H1 (cell line): Measurements from ENCODE around the gene MACROD2. TPM values are rescaled to one million over a fixed set of nuclear protein-coding genes. Genes with fewer than 3 reads are reported as not detected.

Experiments used
- CTCF ChIA-PET: fragments of 300-600 bp; sonication (Branson Sonifier 250); formaldehyde crosslinking; loops from one replicate; lab custom pipeline; 2021; ENCODE audit not compliant: partially characterized antibody; lab: Charles Lee
- POLR2A ChIA-PET: fragments of 300-600 bp; sonication (Branson Sonifier 250); formaldehyde crosslinking; loops from one replicate; lab custom pipeline; 2021; ENCODE audit warnings: inconsistent platforms; ENCODE audit not compliant: partially characterized antibody; lab: Charles Lee
- DNase-seq, 2 experiments: peaks; one replicate each; pipeline versions ENCODE4 v3.0.0 to v3.0.0-alpha.2; 2010 to 2022; ENCODE audit warnings: low spot score in 2 of 2, low read depth in 1 of 2, mixed read lengths in 1 of 2
- FAIRE-seq: peaks from 2 replicates; lab custom pipeline; 2011; peaks lifted over from hg19 to GRCh38; lab: Jason Lieb, UNC
- H2AFZ ChIP-seq: 2 replicates; pipeline ENCODE4 v1.8.1; 2012; ENCODE audit warnings: low read length, inconsistent platforms
- H2AK5ac ChIP-seq: 2 replicates; pipeline ENCODE4 v1.6.1; 2013; ENCODE audit warnings: low read depth, low read length
- H2BK120ac ChIP-seq: replicated peaks from 2 replicates; pipeline ENCODE3; 2013; ENCODE audit warnings: low read depth, low read length, inconsistent platforms
- H2BK12ac ChIP-seq: 2 replicates; pipeline ENCODE4 v1.6.1; 2013; ENCODE audit warnings: low read depth, low read length
- H2BK15ac ChIP-seq: 2 replicates; pipeline ENCODE4 v1.6.1; 2013; ENCODE audit warnings: low read length
- H2BK20ac ChIP-seq: 2 replicates; pipeline ENCODE4 v1.6.1; 2013; ENCODE audit warnings: low read length
- H2BK5ac ChIP-seq: 2 replicates; pipeline ENCODE4 v1.6.1; 2013; ENCODE audit warnings: low read depth, low read length
- H3K14ac ChIP-seq: 2 replicates; pipeline ENCODE4 v1.6.1; 2013; ENCODE audit warnings: inconsistent platforms; ENCODE audit not compliant: insufficient read length
- H3K18ac ChIP-seq: 2 replicates; pipeline ENCODE4 v1.6.1; 2013; ENCODE audit warnings: low read length; ENCODE audit errors: extremely low read depth
- H3K23ac ChIP-seq: 2 replicates; pipeline ENCODE4 v1.6.1; 2013; ENCODE audit warnings: inconsistent platforms; ENCODE audit not compliant: insufficient read length
- H3K23me2 ChIP-seq: 2 replicates; pipeline ENCODE4 v1.6.1; 2013; ENCODE audit warnings: low read depth, low read length
- H3K27ac ChIP-seq: 2 replicates; pipeline ENCODE4 v1.6.1; 2011; ENCODE audit warnings: low read depth, low read length, inconsistent platforms
- H3K27me3 ChIP-seq, 4 experiments: replicated peaks in 1 of 4; 1 replicate in 1 of 4; 2 replicates in 3 of 4; pipeline versions ENCODE4 v1.6.1 to v1.8.1; 2011 to 2013; ENCODE audit warnings: low read length in 3 of 4, mild to moderate bottlenecking in 3 of 4, inconsistent platforms in 2 of 4, mixed read lengths in 2 of 4, moderate library complexity in 1 of 4; ENCODE audit not compliant: control insufficient read depth in 3 of 4, insufficient read depth in 3 of 4; ENCODE audit errors: extremely low read depth in 1 of 4
- H3K36me3 ChIP-seq, 4 experiments: 2 replicates each; pipeline versions ENCODE4 v1.6.1 to v1.8.1; 2011 to 2013; ENCODE audit warnings: mild to moderate bottlenecking in 4 of 4, low read length in 3 of 4, moderate library complexity in 2 of 4, control low read depth in 1 of 4, inconsistent platforms in 1 of 4; ENCODE audit not compliant: insufficient read depth in 4 of 4, control insufficient read depth in 2 of 4
- H3K4ac ChIP-seq: replicated peaks from 2 replicates; pipeline ENCODE3; 2013; ENCODE audit warnings: low read length, low read depth, mixed read lengths, inconsistent platforms; ENCODE audit not compliant: insufficient read length
- H3K4me1 ChIP-seq, 4 experiments: replicated peaks in 1 of 4; 1 replicate in 1 of 4; 2 replicates in 3 of 4; pipeline versions ENCODE4 v1.6.1 to v1.8.1; 2011 to 2013; ENCODE audit warnings: low read length in 3 of 4, inconsistent platforms in 2 of 4, mixed read lengths in 1 of 4; ENCODE audit not compliant: insufficient read depth in 4 of 4, control insufficient read depth in 3 of 4
- H3K4me2 ChIP-seq, 2 experiments: 2 replicates each; pipeline versions ENCODE4 v1.6.1 to v1.8.1; 2011 to 2013; ENCODE audit warnings: low read depth in 2 of 2, low read length in 2 of 2, control low read depth in 1 of 2, inconsistent platforms in 1 of 2, mild to moderate bottlenecking in 1 of 2; ENCODE audit not compliant: insufficient read depth in 1 of 2
- H3K4me3 ChIP-seq, 4 experiments: fragments of 200-600, 300-600 bp in 1 of 4; sonication (generic), shearing (Covaris generic), sonication (Bioruptor Twin) in 1 of 4; 2 replicates each; pipeline versions ENCODE4 v1.5.1 to v1.8.1; 2011 to 2016; ENCODE audit warnings: low read length in 4 of 4, low read depth in 3 of 4, control low read depth in 2 of 4, inconsistent platforms in 2 of 4, mild to moderate bottlenecking in 2 of 4, mixed read lengths in 1 of 4, moderate library complexity in 1 of 4; ENCODE audit not compliant: insufficient read depth in 2 of 4; ENCODE audit errors: extremely low read depth in 1 of 4
- H3K56ac ChIP-seq: replicated peaks from 2 replicates; pipeline ENCODE3; 2013; ENCODE audit warnings: low read depth, mild to moderate bottlenecking, mixed read lengths, low read length, inconsistent platforms; ENCODE audit not compliant: insufficient read length
- H3K79me1 ChIP-seq: 2 replicates; pipeline ENCODE4 v1.6.1; 2013; ENCODE audit warnings: low read depth, low read length, control low read depth
- H3K79me2 ChIP-seq, 2 experiments: 2 replicates each; pipeline versions ENCODE4 v1.6.1 to v1.8.1; 2012 to 2013; ENCODE audit warnings: low read length in 2 of 2, mild to moderate bottlenecking in 2 of 2, inconsistent platforms in 1 of 2; ENCODE audit not compliant: insufficient read depth in 2 of 2, control insufficient read depth in 1 of 2
- H3K9ac ChIP-seq, 4 experiments: replicated peaks in 1 of 4; 1 replicate in 1 of 4; 2 replicates in 3 of 4; pipeline versions ENCODE4 v1.6.1 to v1.8.1; 2011 to 2013; ENCODE audit warnings: low read depth in 3 of 4, low read length in 3 of 4, control low read depth in 2 of 4, mild to moderate bottlenecking in 2 of 4, moderate library complexity in 2 of 4, inconsistent platforms in 1 of 4; ENCODE audit errors: extremely low read depth in 1 of 4
- H3K9me3 ChIP-seq, 2 experiments: 2 replicates each; pipeline versions ENCODE4 v1.6.1 to v1.8.1; 2012 to 2013; ENCODE audit warnings: mild to moderate bottlenecking in 2 of 2, moderate library complexity in 2 of 2, control low read depth in 1 of 2, inconsistent platforms in 1 of 2, low read depth in 1 of 2, low read length in 1 of 2, mixed read lengths in 1 of 2; ENCODE audit not compliant: insufficient read depth in 2 of 2
- H4K20me1 ChIP-seq, 2 experiments: replicated peaks in 1 of 2; 2 replicates each; pipeline versions ENCODE3 to v1.8.1; 2011 to 2013; ENCODE audit warnings: inconsistent platforms in 2 of 2, low read length in 2 of 2, mild to moderate bottlenecking in 1 of 2; ENCODE audit not compliant: insufficient read depth in 2 of 2, control insufficient read depth in 1 of 2
- H4K5ac ChIP-seq: 2 replicates; pipeline ENCODE4 v1.6.1; 2013; ENCODE audit warnings: low read length, low read depth, mixed read lengths, inconsistent platforms; ENCODE audit not compliant: insufficient read length
- H4K8ac ChIP-seq: 2 replicates; pipeline ENCODE4 v1.8.0; 2013; ENCODE audit warnings: mild to moderate bottlenecking, moderate library complexity, low read length, inconsistent platforms; ENCODE audit not compliant: insufficient read depth; ENCODE audit errors: extremely low read depth
- H4K91ac ChIP-seq: replicated peaks from 2 replicates; pipeline ENCODE3; 2013; ENCODE audit warnings: low read length, mixed read lengths, inconsistent platforms; ENCODE audit not compliant: insufficient read length
- BCL11A ChIP-seq, 2 experiments: IDR thresholded peaks; one replicate each; pipeline ENCODE4 v1.6.1; 2011; ENCODE audit warnings: low read depth in 2 of 2, low read length in 2 of 2, mild to moderate bottlenecking in 2 of 2
- CBX8 ChIP-seq: fragments of 300-800, 300-1000 bp; sonication (generic); IDR thresholded peaks from 2 replicates; pipeline ENCODE4 v1.7.1; 2016; ENCODE audit warnings: low read depth, low read length, borderline replicate concordance
- CEBPB ChIP-seq: IDR thresholded peaks from 2 replicates; pipeline ENCODE4 v1.6.1; 2012; ENCODE audit warnings: low read depth, low read length
- CREB1 ChIP-seq: IDR thresholded peaks from 2 replicates; pipeline ENCODE4 v1.6.1; 2012; ENCODE audit warnings: inconsistent platforms
- EGR1 ChIP-seq: IDR thresholded peaks from 2 replicates; pipeline ENCODE4 v1.6.1; 2011; ENCODE audit warnings: low read depth, low read length, borderline replicate concordance
- GTF2F1 ChIP-seq: IDR thresholded peaks from 2 replicates; pipeline ENCODE4 v1.6.1; 2012; ENCODE audit warnings: low read depth, low read length, improper control_type of control experiment, borderline replicate concordance
- HDAC2 ChIP-seq, 2 experiments: fragments of 300-600 bp in 1 of 2; sonication (generic) in 1 of 2; IDR thresholded peaks; 2 replicates each; pipeline ENCODE4 v1.6.1; 2011 to 2012; ENCODE audit warnings: low read depth in 2 of 2, low read length in 2 of 2, mild to moderate bottlenecking in 2 of 2, moderate library complexity in 2 of 2, borderline replicate concordance in 1 of 2, inconsistent platforms in 1 of 2
- KDM4A ChIP-seq: IDR thresholded peaks from one replicate; pipeline ENCODE4 v1.7.1; 2012; ENCODE audit warnings: low read depth, mild to moderate bottlenecking, moderate library complexity, low read length, inconsistent platforms; ENCODE audit not compliant: severe bottlenecking
- MAX ChIP-seq: IDR thresholded peaks from 2 replicates; pipeline ENCODE4 v1.6.1; 2012; ENCODE audit warnings: inconsistent platforms
- NANOG ChIP-seq: IDR thresholded peaks from 2 replicates; pipeline ENCODE4 v1.6.1; 2011; ENCODE audit warnings: low read length, low read depth, mild to moderate bottlenecking, inconsistent platforms; ENCODE audit not compliant: insufficient read depth, poor library complexity, severe bottlenecking
- PHF8 ChIP-seq: fragments of 200-600 bp; sonication (generic); conservative IDR thresholded peaks from 2 replicates; pipeline ENCODE4 v1.7.1; 2012; ENCODE audit warnings: low read depth, mild to moderate bottlenecking, inconsistent platforms, low read length, moderate library complexity
- RBBP5 ChIP-seq: IDR thresholded peaks from 2 replicates; pipeline ENCODE4 v1.7.1; 2012; ENCODE audit warnings: low read depth, mild to moderate bottlenecking, inconsistent platforms, low read length, moderate library complexity, borderline replicate concordance
- SAP30 ChIP-seq: fragments of 300-600 bp; sonication (generic); IDR thresholded peaks from 2 replicates; pipeline ENCODE4 v1.7.1; 2012; ENCODE audit warnings: low read length, moderate library complexity, mild to moderate bottlenecking, inconsistent platforms; ENCODE audit not compliant: insufficient read depth, insufficient replicate concordance
- TBP ChIP-seq: IDR thresholded peaks from 2 replicates; pipeline ENCODE4 v1.6.1; 2011; ENCODE audit warnings: low read depth, low read length, improper control_type of control experiment
- polyA plus RNA-seq, 7 experiments: library from polyadenylated mRNA; depleted of rRNA in 3 of 7; stranded (reverse) in 5 of 7; unstranded in 2 of 7; fragments of >200 nt in 5 of 7; fragments of 200-250 nt in 2 of 7; gene quantifications; 1 replicate in 5 of 7; 2 replicates in 1 of 7; 4 replicates in 1 of 7; pipeline versions ENCODE4 v1.2.1 to v1.2.3, GENCODE V29; 2011 to 2013; ENCODE audit warnings: missing spikeins in 2 of 7, mixed read lengths in 2 of 7
- total RNA-seq: library from RNA; stranded (reverse); fragmentation: NEBNext Ultra II Directional; extraction: Animal tissue kit (Norgen Biotek cat#: 25700); gene quantifications from 2 replicates; pipeline ENCODE4 v1.2.1, GENCODE V29; 2021

MACROD2 gene
- total and polyA plus RNA-seq, 2 of the 8 experiments (the other 6 are each of a cell fraction or from before 2014, with no cell fraction given), result 0.70 to 3.9 TPM

DNA sequence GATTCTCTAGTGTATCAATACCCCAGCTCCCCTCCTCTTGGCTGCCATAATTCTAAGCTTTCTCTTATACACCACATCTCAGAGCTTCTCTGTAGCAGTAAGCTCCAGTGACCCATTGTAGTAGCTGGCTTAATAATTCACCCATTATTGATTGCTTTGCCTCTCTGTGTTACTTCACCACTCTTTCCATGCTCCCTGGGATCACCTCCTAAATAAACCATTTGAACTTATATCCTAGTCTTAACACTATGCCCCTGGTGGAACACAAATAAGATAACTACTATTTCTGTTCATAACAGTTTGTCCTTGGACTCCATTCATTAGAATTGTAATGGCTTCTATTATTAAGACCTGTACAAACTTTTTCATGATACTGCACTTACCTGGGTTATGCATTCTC is 1819.0 kb downstream of the MACROD2 start:
- Histone ChIP-seq H2BK12ac (no peak overlapping the region), H3K4me2 (no peak overlapping the region), H3K4me1 (peaks cover 0 to 9% (median 7%) of the 10 kb centered on the region in 4 experiments; a peak in 3 of 7 replicates), H3K14ac (no peak overlapping the region), H3K27ac (no peak overlapping the region), H2BK120ac (no peak overlapping the region), H3K23ac (no peak overlapping the region), H4K91ac (no peak overlapping the region), H4K8ac (no peak overlapping the region), H2BK5ac (no peak overlapping the region), H2AK5ac (no peak overlapping the region), H3K27me3 (no peaks in the 10 kb centered on the region), H3K56ac (no peak overlapping the region), H3K79me1 (no peaks in the 10 kb centered on the region), H2BK15ac (no peak overlapping the region), H3K36me3 (no peaks in the 10 kb centered on the region), H3K9me3 (peaks cover 0 to 2% of the 10 kb centered on the region in 2 experiments; a peak in 1 of 4 replicates), H3K4me3 (no peak overlapping the region), H3K23me2 (no peaks in the 10 kb centered on the region), H4K5ac (no peak overlapping the region), H3K4ac (no peak overlapping the region), H3K9ac (no peak overlapping the region), H4K20me1 (no peaks in the 10 kb centered on the region), H3K79me2 (no peaks in the 10 kb centered on the region), H3K18ac (no peak overlapping the region), H2BK20ac (no peak overlapping the region), H2AFZ (no peak overlapping the region)
- CTCF ChIA-PET, result interaction anchor here (1.4 kb wide), 1 partner anchor 9 kb away, joined by 7 read pairs; no protein-coding TSS in a partner anchor
- DNase-seq (no peak), FAIRE-seq (no peak)
- POLR2A ChIA-PET, result no interaction called here
- TF ChIP-seq PHF8 (no peak), SAP30 (no peak), TBP (no peak), EGR1 (no peak), GTF2F1 (no peak), HDAC2 (IDR thresholded peaks at IDR 0.05; ENCODE audit: borderline replicate concordance in 1 of 2, low read depth in 2 of 2, low read length in 2 of 2) (no peak), KDM4A (no peak), NANOG (no peak), BCL11A (IDR thresholded peaks at IDR 0.05; ENCODE audit: low read depth in 2 of 2, low read length in 2 of 2) (no peak), MAX (no peak), CREB1 (no peak), CEBPB (no peak), RBBP5 (no peak), CBX8 (no peak)
